K562 (cell line): ENCODE results near the gene SRPK2. TPM values are rescaled to one million over a fixed set of nuclear protein-coding genes. Genes with fewer than 3 reads are reported as not detected.

Source experiments
- ATAC-seq: fragments of 200-7000 bp; cut with Tn5 transposase; 3 replicates; pipeline ENCODE4 v1.9.1; 2020; ENCODE audit warnings: moderate library complexity
- BruUV-seq: library from RNA; stranded (reverse); fragments of 400-500 nt; replicated peaks from 2 replicates; lab custom pipeline; 2021; lab: Mats Ljungman, UMichigan
- CTCF ChIA-PET: fragments of 300-600 bp; formaldehyde crosslinking; extraction: SDS; loops from one replicate; lab custom pipeline; 2021; ENCODE audit warnings: low intra/inter-chr PET ratio; lab: Yijun Ruan, JAX
- POLR2A ChIA-PET: fragments of 300-600, 350-650 bp; sonication (Branson Sonifier 250); formaldehyde crosslinking; extraction: SDS; loops from one replicate; lab custom pipeline; 2021; ENCODE audit warnings: antibody characterized with exemption, inconsistent platforms; lab: Yijun Ruan, JAX
- DNase-seq, 4 experiments: peaks; one replicate each; pipeline versions ENCODE4 v3.0.0 to v3.0.0-alpha.2; 2011 to 2018; ENCODE audit warnings: low spot score in 3 of 4, mixed read lengths in 3 of 4; ENCODE audit errors: extremely low read depth in 1 of 4
- FAIRE-seq: peaks from 2 replicates; lab custom pipeline; 2011; peaks lifted over from hg19 to GRCh38; lab: Jason Lieb, UNC
- H2AFZ ChIP-seq: 2 replicates; pipeline ENCODE4 v1.6.0; 2011; ENCODE audit warnings: low read depth, low read length, control low read depth, inconsistent platforms
- H3K27ac ChIP-seq: fragments of 200-600 bp; 3 replicates; pipeline ENCODE4 v1.8.0; 2011; ENCODE audit warnings: low read depth, mild to moderate bottlenecking, control low read depth, inconsistent platforms, low read length, moderate library complexity, mixed read lengths; ENCODE audit errors: extremely low read depth
- H3K27me3 ChIP-seq, 2 experiments: fragments of 300-600 bp in 1 of 2; 2 replicates in 1 of 2; 3 replicates in 1 of 2; pipeline versions ENCODE4 v1.6.0 to v1.8.0; 2011; ENCODE audit warnings: inconsistent platforms in 2 of 2, low read length in 2 of 2, mild to moderate bottlenecking in 1 of 2, mixed read lengths in 1 of 2, moderate library complexity in 1 of 2; ENCODE audit not compliant: control insufficient read depth in 2 of 2, insufficient read depth in 2 of 2
- H3K36me3 ChIP-seq: fragments of 300-600 bp; 3 replicates; pipeline ENCODE4 v1.8.0; 2011; ENCODE audit warnings: mild to moderate bottlenecking, low read length, inconsistent platforms; ENCODE audit not compliant: control insufficient read depth, insufficient read depth
- H3K4me1 ChIP-seq, 2 experiments: fragments of 200-600 bp in 1 of 2; replicated peaks in 1 of 2; 2 replicates in 1 of 2; 3 replicates in 1 of 2; pipeline versions ENCODE4 v1.5.1 to v1.8.0; 2011; ENCODE audit warnings: inconsistent platforms in 2 of 2, low read length in 2 of 2, mild to moderate bottlenecking in 1 of 2, mixed read lengths in 1 of 2, moderate library complexity in 1 of 2; ENCODE audit not compliant: control insufficient read depth in 2 of 2, insufficient read depth in 2 of 2
- H3K4me2 ChIP-seq: 2 replicates; pipeline ENCODE4 v1.6.1; 2011; ENCODE audit warnings: low read length, control low read depth, inconsistent platforms, mixed read lengths; ENCODE audit not compliant: insufficient read depth
- H3K4me3 ChIP-seq: fragments of 200-600 bp; sonication (generic), shearing (Covaris generic); 2 replicates; pipeline ENCODE4 v1.5.1; 2016; ENCODE audit warnings: control low read depth, inconsistent platforms
- H3K79me2 ChIP-seq: fragments of 200-600 bp; 3 replicates; pipeline ENCODE4 v1.8.0; 2011; ENCODE audit warnings: low read length, inconsistent platforms; ENCODE audit not compliant: control insufficient read depth, insufficient read depth
- H3K9ac ChIP-seq, 2 experiments: 2 replicates each; pipeline versions ENCODE4 v1.6.0 to v1.6.1; 2011; ENCODE audit warnings: low read depth in 2 of 2, low read length in 2 of 2, control low read depth in 1 of 2, inconsistent platforms in 1 of 2, mild to moderate bottlenecking in 1 of 2, mixed read lengths in 1 of 2; ENCODE audit not compliant: insufficient read depth in 1 of 2
- H3K9me1 ChIP-seq: one replicate; pipeline ENCODE4 v1.6.0; 2011; ENCODE audit warnings: inconsistent platforms, mild to moderate bottlenecking, low read length, moderate library complexity; ENCODE audit not compliant: control insufficient read depth, insufficient read depth
- H3K9me3 ChIP-seq: replicated peaks from 2 replicates; pipeline ENCODE4 v1.5.1; 2011; ENCODE audit warnings: low read depth, low read length, inconsistent platforms; ENCODE audit not compliant: control insufficient read depth, insufficient read depth
- H4K20me1 ChIP-seq: replicated peaks from 2 replicates; pipeline ENCODE4 v1.6.1; 2011; ENCODE audit warnings: low read length, inconsistent platforms, mixed read lengths; ENCODE audit not compliant: control insufficient read depth, insufficient read depth
- FUS ChIP-seq: fragments of 200-400 bp; formaldehyde crosslinking; optimal IDR thresholded peaks from 2 replicates; pipeline ENCODE3; 2017; ENCODE audit warnings: low read depth, low read length
- PML ChIP-seq: IDR thresholded peaks from 2 replicates; pipeline ENCODE4 v1.6.1; 2012; ENCODE audit warnings: low read length, inconsistent platforms
- POLR3G ChIP-seq: IDR thresholded peaks from 2 replicates; pipeline ENCODE4 v1.6.1; 2011; ENCODE audit not compliant: insufficient read length, insufficient replicate concordance; ENCODE audit errors: extremely low read depth
- ZNF699 ChIP-seq: fragments of 250-450 bp; sonication (Bioruptor Pico); IDR thresholded peaks from 2 replicates; pipeline ENCODE4 v1.8.0; 2021; ENCODE audit warnings: mild to moderate bottlenecking, moderate library complexity; ENCODE audit not compliant: insufficient replicate concordance
- WGBS: fragments of 100-300 bp; shearing (Covaris generic); methylation state at CpG from one replicate; pipeline ENCODE4 v1.1.6; 2016; ENCODE audit warnings: low coverage, mixed read lengths; ENCODE audit not compliant: insufficient coverage; ENCODE audit errors: missing lambda C conversion rate; 5-methylcytosine and 5-hydroxymethylcytosine counted together
- in situ Hi-C: fragments of 300-500 bp; cut with MboI; formaldehyde crosslinking; loops from 4 replicates; pipeline ENCODE4 v1.15.0; 2018; ENCODE audit warnings: inconsistent platforms, mixed read lengths
- intact Hi-C: fragments of 100-400 bp; cut with micrococcal nuclease; formaldehyde crosslinking; loops from 2 replicates; pipeline ENCODE4 v1.14.2; 2022
- polyA plus RNA-seq, 8 experiments: library from polyadenylated mRNA; depleted of rRNA in 4 of 8; stranded (reverse) in 5 of 8; unstranded in 3 of 8; fragments of >200 nt; fragmentation: Nextera tagmentation in 2 of 8; fragmentation: Illumina TruSeq in 1 of 8; extraction: Ambion mirVana in 2 of 8; extraction: Trizol in 1 of 8; gene quantifications; 2 replicates each; pipeline versions ENCODE4 v1.2.1 to v1.2.3, GENCODE V29; 2011 to 2014; ENCODE audit warnings: inconsistent platforms in 1 of 8, missing spikeins in 1 of 8
- total RNA-seq, 7 experiments: library from RNA; depleted of rRNA in 6 of 7; stranded (reverse); fragments of >200 nt in 6 of 7; fragmentation: Illumina TruSeq in 2 of 7; extraction: Trizol in 2 of 7; gene quantifications; 2 replicates each; pipeline versions ENCODE4 v1.2.1 to v1.2.3, GENCODE V29; 2011 to 2021; ENCODE audit warnings: low replicate concordance in 1 of 7
- TF ChIP-seq, protein P1 (sequence below), 2 experiments: fragments of 200-800 bp in 1 of 2; sonication (Bioruptor generic) in 1 of 2; sonication (generic) in 1 of 2; formaldehyde crosslinking in 1 of 2; IDR thresholded peaks in 1 of 2; conservative IDR thresholded peaks in 1 of 2; 2 replicates each; pipeline versions ENCODE4 v1.5.0 to v1.6.1; 2016 to 2020; ENCODE audit warnings: missing compliant biosample characterization in 1 of 2, missing genetic modification characterization in 1 of 2, missing genetic modification reagents in 1 of 2
- TF ChIP-seq, protein P2 (sequence below): sonication (generic); formaldehyde crosslinking; IDR thresholded peaks from 2 replicates; pipeline ENCODE4 v1.8.0; 2022; ENCODE audit warnings: missing genetic modification reagents, mild to moderate bottlenecking, moderate library complexity, borderline replicate concordance

SRPK2 gene
- total and polyA plus RNA-seq, 9 of the 15 experiments (the other 6 are each of a cell fraction or from before 2014, with no cell fraction given): 21.5 to 44.7 (median 33.3) TPM

DNA sequence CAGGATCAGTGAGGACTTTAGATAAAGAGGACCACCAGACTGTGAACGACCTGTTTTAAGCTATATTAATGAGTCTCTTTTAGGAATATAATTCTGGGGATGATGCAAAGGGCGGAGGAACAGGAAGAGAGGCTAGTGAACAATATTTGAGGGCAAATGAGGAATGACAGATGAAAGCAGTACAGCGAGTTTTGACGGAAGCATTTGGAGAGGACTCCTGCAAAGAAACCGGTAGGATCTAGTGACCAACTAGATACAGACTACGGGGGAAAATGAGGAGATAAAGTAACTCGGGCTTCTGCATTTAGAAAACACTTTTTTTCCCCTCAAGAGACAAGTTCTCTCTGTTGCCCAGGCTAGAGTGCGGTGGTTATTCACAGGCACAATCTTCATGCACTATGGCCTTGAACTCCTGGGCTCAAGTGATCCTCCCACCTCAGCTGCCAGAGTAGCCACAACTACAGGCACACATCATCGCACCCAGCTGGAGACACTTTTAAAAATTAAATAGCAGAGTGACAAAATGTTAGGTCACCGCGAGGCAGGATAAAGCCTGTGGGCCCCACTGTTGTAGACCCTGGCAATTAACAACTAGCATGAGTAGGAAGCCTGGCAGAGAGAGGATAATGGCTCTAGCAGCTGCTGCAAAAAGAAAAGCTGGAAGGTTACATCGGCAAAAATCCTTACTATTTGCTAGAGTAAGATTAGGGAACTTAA is 143.2 kb downstream of the SRPK2 start:
- H3K27ac ChIP-seq: no peak overlapping the region
- WGBS: 50% methylated on average over 12 of the region's 12 CpGs
- intact Hi-C loops: loop anchor here (10.0 kb wide), 1 partner anchor 61 kb away; no protein-coding TSS in a partner anchor
- peak overlapping the region in 1 of 2 experiments; percentile 20; a peak in 1 of 4 replicates for H3K9ac ChIP-seq
- no peak overlapping the region for H3K4me3 ChIP-seq
- no peak for DNase-seq
- no peak for TF ChIP-seq POLR3G
- TF ChIP-seq, protein P1, sequence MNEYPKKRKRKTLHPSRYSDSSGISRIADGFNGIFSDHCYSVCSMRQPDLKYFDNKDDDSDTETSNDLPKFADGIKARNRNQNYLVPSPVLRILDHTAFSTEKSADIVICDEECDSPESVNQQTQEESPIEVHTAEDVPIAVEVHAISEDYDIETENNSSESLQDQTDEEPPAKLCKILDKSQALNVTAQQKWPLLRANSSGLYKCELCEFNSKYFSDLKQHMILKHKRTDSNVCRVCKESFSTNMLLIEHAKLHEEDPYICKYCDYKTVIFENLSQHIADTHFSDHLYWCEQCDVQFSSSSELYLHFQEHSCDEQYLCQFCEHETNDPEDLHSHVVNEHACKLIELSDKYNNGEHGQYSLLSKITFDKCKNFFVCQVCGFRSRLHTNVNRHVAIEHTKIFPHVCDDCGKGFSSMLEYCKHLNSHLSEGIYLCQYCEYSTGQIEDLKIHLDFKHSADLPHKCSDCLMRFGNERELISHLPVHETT (CRISPR knock-in tag; conservative IDR thresholded peaks at IDR 0.05 in 1 of 2, IDR thresholded peaks at IDR 0.05 in 1 of 2): no peak
- TF ChIP-seq, protein P2, sequence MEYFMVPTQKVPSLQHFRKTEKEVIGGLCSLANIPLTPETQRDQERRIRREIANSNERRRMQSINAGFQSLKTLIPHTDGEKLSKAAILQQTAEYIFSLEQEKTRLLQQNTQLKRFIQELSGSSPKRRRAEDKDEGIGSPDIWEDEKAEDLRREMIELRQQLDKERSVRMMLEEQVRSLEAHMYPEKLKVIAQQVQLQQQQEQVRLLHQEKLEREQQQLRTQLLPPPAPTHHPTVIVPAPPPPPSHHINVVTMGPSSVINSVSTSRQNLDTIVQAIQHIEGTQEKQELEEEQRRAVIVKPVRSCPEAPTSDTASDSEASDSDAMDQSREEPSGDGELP (CRISPR knock-in tag): peak; percentile 60; the same call in 1 of the 2 replicates
- TF ChIP-seq PML: no peak
- TF ChIP-seq FUS: no peak
- TF ChIP-seq ZNF699 (CRISPR knock-in tag): no peak
- TF ChIP-seq, all 486 proteins: peak for 1
- no TSS peak for BruUV-seq
- Histone ChIP-seq H3K27me3 (no peaks in the 10 kb centered on the region), H3K36me3 (no peaks in the 10 kb centered on the region), H3K9me3 (no peaks in the 10 kb centered on the region), H3K9me1 (no peaks in the 10 kb centered on the region), H3K79me2 (0 out of 3 replicates have a peak, but pooled peaks cover 5% of the 10 kb centered on the region), H3K4me1 (peaks cover 12 to 21% of the 10 kb centered on the region in 2 experiments; a peak in 4 of 5 replicates), H4K20me1 (no peaks in the 10 kb centered on the region; the same call in 1 of the 2 replicates), H3K4me2 (no peak overlapping the region), H2AFZ (no peak overlapping the region)
- ATAC-seq (peak; percentile 52), FAIRE-seq (no peak)
- ChIA-PET CTCF (no interaction called here), POLR2A (interaction anchor here (0.6 to 1.4 kb wide), 4 partner anchors 8 to 382 kb away, joined by 3 to 4 read pairs (median 3); no protein-coding TSS in a partner anchor)
- in situ Hi-C loops: no loop called here
